MCF 10A (cell line): Measurements from ENCODE around the gene NADSYN1. TPM values are rescaled to one million over a fixed set of nuclear protein-coding genes. Genes with fewer than 3 reads are reported as not detected.

Source experiments
- BruUV-seq: library from RNA; stranded (reverse); fragments of 400-500 nt; replicated peaks from 2 replicates; lab custom pipeline; 2021; lab: Mats Ljungman, UMichigan
- CTCF ChIA-PET: fragments of 300-600 bp; sonication (Branson Sonifier 250); formaldehyde crosslinking; extraction: SDS; loops from one replicate; lab custom pipeline; 2021; ENCODE audit warnings: antibody characterized with exemption, inconsistent platforms; lab: Yijun Ruan, JAX
- POLR2A ChIA-PET: fragments of 300-600, 350-650 bp; sonication (Branson Sonifier 250); formaldehyde crosslinking; extraction: SDS; loops from one replicate; lab custom pipeline; 2020; ENCODE audit warnings: antibody characterized with exemption, inconsistent platforms; lab: Yijun Ruan, JAX
- DNase-seq: peaks from one replicate; pipeline ENCODE4 v3.0.0-alpha.2; 2018; ENCODE audit not compliant: unreplicated experiment
- H3K27ac Mint-ChIP-seq: one replicate; pipeline ENCODE4 v1.8.0; 2022; ENCODE audit warnings: mild to moderate bottlenecking, low read depth, mixed read lengths; ENCODE audit not compliant: unreplicated experiment
- H3K27me3 Mint-ChIP-seq: one replicate; pipeline ENCODE4 v1.8.0; 2022; ENCODE audit warnings: mixed read lengths; ENCODE audit not compliant: insufficient read depth, unreplicated experiment
- H3K36me3 Mint-ChIP-seq: one replicate; pipeline ENCODE4 v1.8.0; 2022; ENCODE audit warnings: mild to moderate bottlenecking, moderate library complexity, mixed read lengths; ENCODE audit not compliant: insufficient read depth, unreplicated experiment
- H3K4me1 Mint-ChIP-seq: one replicate; pipeline ENCODE4 v1.8.0; 2022; ENCODE audit warnings: mixed read lengths; ENCODE audit not compliant: insufficient read depth, unreplicated experiment
- H3K4me3 Mint-ChIP-seq: one replicate; pipeline ENCODE4 v1.8.0; 2022; ENCODE audit warnings: mild to moderate bottlenecking, moderate library complexity, mixed read lengths; ENCODE audit not compliant: unreplicated experiment
- H3K9me3 Mint-ChIP-seq: one replicate; pipeline ENCODE4 v1.8.0; 2022; ENCODE audit warnings: mixed read lengths; ENCODE audit not compliant: unreplicated experiment
- CTCF ChIP-seq: fragments of 200-600 bp; IDR thresholded peaks from one replicate; pipeline ENCODE4 v1.8.0; 2022; ENCODE audit warnings: antibody characterized with exemption, mild to moderate bottlenecking; ENCODE audit not compliant: unreplicated experiment
- intact Hi-C: fragments of 100-400 bp; cut with micrococcal nuclease; formaldehyde crosslinking; loops from 2 replicates; pipeline ENCODE4 v1.14.1; 2022
- microRNA-seq: library from miRNA; unstranded; fragments of <30 nt; microRNA quantifications from one replicate; pipeline ENCODE4 v1.2.0, GENCODE V29; 2022
- total RNA-seq: library from RNA; stranded (reverse); gene quantifications from 2 replicates; pipeline ENCODE4 v1.2.3, GENCODE V29; 2022

NADSYN1 gene
- total RNA-seq, 1 experiment from 2014 or later = 73.6 TPM

- Mint-ChIP-seq H3K27me3 (no peaks in the 10 kb centered on the region), H3K27ac (no peak overlapping the region), H3K4me3 (no peak overlapping the region), H3K9me3 (peaks cover 17% of the 10 kb centered on the region), H3K4me1 (no peaks in the 10 kb centered on the region), H3K36me3 (no peaks in the 10 kb centered on the region)
- POLR2A ChIA-PET = interaction anchor here (0.6 kb wide), 1 partner anchor 425 kb away, joined by 3 read pairs; no protein-coding TSS in a partner anchor
- intact Hi-C loops = no loop called here
- CTCF ChIA-PET = interaction anchor here (0.6 to 0.7 kb wide), 2 partner anchors 34 to 187 kb away, joined by 3 read pairs; no protein-coding TSS in a partner anchor
- no TSS peak for BruUV-seq
- DNase-seq = no peak
- TF ChIP-seq CTCF = no peak
Observed at GRCh38 chr11:71545405-71545966, 92.5 kb downstream of the NADSYN1 start.

- no peak within 1 kb of the TSS for H3K27ac Mint-ChIP-seq
- TF ChIP-seq CTCF = no peak
- no peak within 1 kb of the TSS for H3K4me3 Mint-ChIP-seq
- no peaks in the 10 kb centered on the region for H3K4me1 Mint-ChIP-seq
- H3K9me3 Mint-ChIP-seq = peaks cover 10% of the 10 kb centered on the region
- no TSS peak for BruUV-seq
- no peaks in the 10 kb centered on the region for H3K36me3 Mint-ChIP-seq
- H3K27me3 Mint-ChIP-seq = no peaks in the 10 kb centered on the region
- DNase-seq = no peak
- ChIA-PET CTCF (no interaction called here), POLR2A (no interaction called here)
- intact Hi-C loops = no loop called here
Observed at GRCh38 chr11:71548120-71548519, 95.1 kb downstream of the NADSYN1 start, which contains the start of gene KRTAP5-9. Gene KRTAP5-9, plus strand, starts transcription at chr11:71548420. Its CDS starts 238 bp downstream, at chr11:71548658.

- Mint-ChIP-seq H3K9me3 (peaks cover 10% of the 10 kb centered on the region), H3K36me3 (no peaks in the 10 kb centered on the region), H3K4me3 (no peak overlapping the region), H3K4me1 (no peaks in the 10 kb centered on the region), H3K27ac (no peak overlapping the region), H3K27me3 (no peaks in the 10 kb centered on the region)
- ChIA-PET CTCF (no interaction called here), POLR2A (no interaction called here)
- no TSS peak for BruUV-seq
- TF ChIP-seq CTCF = no peak
- intact Hi-C loops = no loop called here
- DNase-seq = no peak
Observed at GRCh38 chr11:71548716-71549151, 95.7 kb downstream of the NADSYN1 start.

Small RNA genes within 50 kb of the gene (microRNA-seq; reads per million reads assigned to microRNA genes)
- gene MIR6754 = not detected

Other genes with a start within 250 kb of the NADSYN1 start
- 0.52 and 0.86 TPM in 2 replicates for gene SHANK2, start 200.6 kb upstream of the NADSYN1 start, total RNA-seq
- gene DHCR7, start 4.8 kb upstream of the NADSYN1 start, total RNA-seq = 48.2 and 72.6 TPM in 2 replicates
- not detected in 2 replicates for gene KRTAP5-7, start 74.1 kb downstream of the NADSYN1 start, total RNA-seq
- gene KRTAP5-8, start 84.8 kb downstream of the NADSYN1 start, total RNA-seq = not detected in 2 replicates
- not detected in 2 replicates for gene KRTAP5-9, start 95.2 kb downstream of the NADSYN1 start, total RNA-seq
- gene KRTAP5-10, start 112.4 kb downstream of the NADSYN1 start, total RNA-seq = not detected in 2 replicates
- gene KRTAP5-11, start 129.7 kb downstream of the NADSYN1 start, total RNA-seq = not detected in 2 replicates